NCI-H1092 treated with DMSO at 0.1 percent for 48 hours (cell line): ENCODE measurements around the gene ZNF451.
"Not testable (repeated sequence)": the region's sequence is repeated elsewhere in the genome, so short reads cannot be mapped to it uniquely, and the experiment has no call there.

ENCODE experiments used
- DNase-seq: peaks from one replicate; lab custom pipeline; 2025; lab: John Stamatoyannopoulos, UW

The ZNF451 gene

GRCh38 chr6:57089687-57090457, at the start of gene ZNF451:
Gene ZNF451 (plus strand): TSS chr6:57090188. CDS start chr6:57090254, 66 bp downstream.
- peak; percentile 93 for DNase-seq

GRCh38 chr6:57044061-57044460, 45.9 kb upstream of the ZNF451 start:
- DNase-seq: not testable (repeated sequence)

DNA sequence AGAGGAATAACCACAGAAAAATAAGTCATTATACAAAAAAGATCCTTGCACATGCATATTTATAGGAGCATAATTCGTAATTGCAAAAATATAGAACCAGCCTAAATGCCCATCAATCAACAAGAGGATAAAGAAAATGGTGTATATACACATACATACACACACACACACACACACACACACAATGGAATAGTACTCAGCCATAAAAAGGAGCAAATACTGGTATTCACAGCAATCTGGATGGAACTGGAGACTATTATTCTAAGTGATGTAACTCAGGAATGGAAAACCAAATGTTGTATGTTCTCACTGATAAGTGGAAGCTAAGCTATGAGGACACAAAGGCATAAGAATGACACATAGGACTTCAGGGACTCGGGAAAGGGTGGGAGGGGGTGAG, 45.4 kb upstream of the ZNF451 start:
- no peak for DNase-seq

- DNase-seq: peak; percentile 89
These were observed 43.4 kb upstream of the ZNF451 start, which contains the start of gene KIAA1586 for GRCh38 chr6:57046332-57047256. Gene KIAA1586 (plus strand): TSS chr6:57046693. CDS start chr6:57046756, 63 bp downstream.

- DNase-seq: not testable (repeated sequence)
These were observed 42.8 kb upstream of the ZNF451 start for GRCh38 chr6:57047257-57047585.

- DNase-seq: not testable (repeated sequence)
These were observed 42.1 kb upstream of the ZNF451 start for GRCh38 chr6:57047859-57048258.

DNA sequence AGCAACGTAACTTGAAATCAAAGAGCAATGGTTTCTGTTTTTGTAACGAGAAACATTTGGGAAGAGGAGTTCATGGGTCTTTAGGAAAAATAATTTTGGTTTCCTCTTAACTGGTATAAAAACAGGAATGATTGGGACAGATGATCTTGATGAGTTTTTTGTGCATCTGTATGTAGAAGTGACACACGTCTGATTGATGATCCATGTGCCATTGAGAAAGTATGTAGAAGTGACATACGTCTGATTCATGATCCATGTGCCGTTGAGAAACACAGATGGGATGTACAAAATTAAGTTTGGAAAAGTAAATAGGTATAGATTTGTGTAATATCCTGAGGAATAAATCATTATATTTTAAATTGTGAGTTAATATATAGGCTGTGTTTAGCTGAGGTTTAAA, 41.4 kb upstream of the ZNF451 start:
- no peak for DNase-seq

- DNase-seq: no peak
These were observed 26.1 kb upstream of the ZNF451 start for GRCh38 chr6:57063847-57064246.

- DNase-seq: no peak
These were observed 25.2 kb upstream of the ZNF451 start for GRCh38 chr6:57064809-57065208.

DNA sequence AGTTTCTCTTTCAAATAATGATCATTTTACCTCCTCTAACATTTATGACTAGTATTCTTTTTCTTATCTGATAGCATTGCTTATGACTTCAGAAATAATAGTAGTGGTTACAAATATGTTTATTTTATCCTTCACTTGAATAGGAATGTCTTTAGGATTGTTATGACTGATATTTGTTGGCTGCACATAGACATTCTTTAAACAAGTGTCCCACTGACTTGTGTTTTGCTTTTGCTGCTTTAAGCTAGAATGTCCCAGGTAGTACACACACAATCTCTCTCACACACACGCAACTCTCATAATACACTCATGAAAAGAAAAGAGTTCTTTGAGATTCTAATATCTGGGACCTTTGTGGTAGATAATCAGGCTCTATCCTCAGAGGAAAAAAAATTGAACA, 21.9 kb upstream of the ZNF451 start:
- no peak for DNase-seq

GRCh38 chr6:57069228-57069627, 20.8 kb upstream of the ZNF451 start:
- no peak for DNase-seq

DNA sequence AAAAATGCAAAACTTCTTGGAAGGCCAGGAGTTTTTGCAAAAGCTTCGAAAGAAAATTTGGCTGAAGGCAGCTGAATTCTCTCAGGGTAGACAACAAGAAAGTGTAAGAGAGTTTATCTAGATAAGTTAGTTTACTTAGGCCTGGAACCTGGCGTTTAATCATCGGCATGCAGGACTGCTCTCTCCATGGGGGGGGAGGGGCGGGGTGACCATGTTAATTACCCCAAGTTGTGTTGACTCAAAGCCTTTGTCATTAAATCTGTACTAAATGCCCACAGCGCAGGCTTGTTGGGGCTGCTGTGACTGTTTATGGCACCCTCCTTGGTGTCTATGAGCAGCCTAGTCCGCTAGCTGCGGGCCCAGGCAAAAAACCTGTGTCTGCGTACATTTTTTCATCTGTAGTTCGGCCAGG, 20.1 kb upstream of the ZNF451 start:
- no peak for DNase-seq

GRCh38 chr6:57072108-57072507, 17.9 kb upstream of the ZNF451 start:
- DNase-seq: no peak

- DNase-seq: no peak
These were observed 15.6 kb upstream of the ZNF451 start for GRCh38 chr6:57074383-57074782.

GRCh38 chr6:57075092-57075491, 14.9 kb upstream of the ZNF451 start:
- DNase-seq: no peak

- no peak for DNase-seq
These were observed 11.3 kb upstream of the ZNF451 start for GRCh38 chr6:57078531-57079207.

GRCh38 chr6:57085471-57085870, 4.5 kb upstream of the ZNF451 start:
- DNase-seq: no peak

DNA sequence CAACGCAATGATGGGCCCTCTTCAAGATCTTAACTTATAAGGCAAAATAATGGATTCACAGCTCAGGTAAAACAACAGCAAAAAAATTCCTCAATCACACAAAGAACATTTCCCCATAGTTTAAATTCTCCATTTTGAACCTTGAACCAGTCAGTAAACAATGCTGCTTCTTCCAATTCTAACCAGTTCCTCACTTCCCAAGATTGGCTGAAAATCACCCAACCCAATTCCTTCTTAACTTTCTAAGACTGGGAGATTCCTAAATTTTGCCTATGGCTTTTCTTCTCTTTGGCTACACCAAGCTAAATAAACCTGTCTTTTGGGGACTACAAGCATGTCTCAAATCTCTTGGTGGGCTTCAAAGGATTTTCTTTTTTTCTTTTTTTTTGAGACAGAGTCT, 3.1 kb upstream of the ZNF451 start:
- no peak for DNase-seq

- no peak for DNase-seq
These were observed 2.1 kb upstream of the ZNF451 start for GRCh38 chr6:57087916-57088315.

DNA sequence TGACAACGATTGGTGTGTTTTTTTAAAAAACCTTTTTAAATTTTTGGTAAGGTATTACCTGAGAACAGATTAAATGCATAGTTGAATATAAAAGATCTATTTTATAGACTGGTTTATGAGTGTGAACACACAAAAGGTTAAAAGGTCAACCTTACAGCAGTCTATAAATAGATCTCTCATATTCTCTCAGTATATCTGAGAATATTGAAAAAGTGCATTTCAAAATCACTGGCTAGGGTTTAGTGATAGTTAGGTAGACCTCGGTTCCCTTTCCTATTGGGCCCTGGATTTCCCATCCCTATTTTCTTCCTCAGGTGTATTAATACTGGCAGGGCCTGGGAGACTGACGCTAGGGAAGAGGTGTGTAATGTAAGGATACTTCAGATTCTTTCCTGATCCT, 723 bp upstream of the ZNF451 start:
- no peak for DNase-seq

DNA sequence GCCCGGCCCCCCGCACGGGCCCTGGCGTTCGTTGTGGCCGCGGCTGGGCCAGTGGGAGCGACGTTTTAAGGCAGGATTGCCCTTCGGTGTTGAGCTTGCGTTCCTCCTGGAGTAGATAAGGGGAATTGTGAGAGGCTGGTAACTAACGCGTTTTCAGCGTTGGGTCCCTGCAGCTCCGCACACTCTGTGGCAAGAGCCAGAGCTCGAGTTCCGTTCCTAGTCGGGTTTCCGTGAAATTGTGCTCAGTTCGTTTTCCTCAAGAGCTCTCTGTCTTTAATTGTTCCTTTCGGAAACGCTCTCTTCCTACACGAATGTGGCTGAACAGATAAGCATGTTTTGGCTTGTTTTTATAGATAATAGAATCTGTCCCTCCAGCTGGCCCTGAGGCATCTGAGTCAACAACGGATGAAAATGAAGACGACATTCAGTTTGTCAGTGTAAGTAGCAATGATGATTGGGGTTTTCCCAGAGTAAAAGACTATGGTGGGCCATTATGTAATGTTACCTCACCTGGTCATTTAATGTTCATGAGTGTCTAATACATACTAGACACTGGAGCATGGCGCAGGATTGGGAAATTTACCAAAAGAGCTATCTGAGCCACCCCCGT, 575 bp downstream of the ZNF451 start:
- DNase-seq: not testable (repeated sequence)

GRCh38 chr6:57091375-57091774, 1.4 kb downstream of the ZNF451 start:
- not testable (repeated sequence) for DNase-seq
